Measurements from ENCODE around the gene RHO.
"Not testable (repeated sequence)": the region's sequence is repeated elsewhere in the genome, so short reads cannot be mapped to it uniquely, and the experiment has no call there.

RHO gene

GRCh38 chr3:129536374-129536667 lies 7.9 kb downstream of the RHO start:
- no peak overlapping the region for H3K4me3 ChIP-seq (ENCODE audit: low read depth, low read length)
- no peak for TF ChIP-seq CTCF (IDR thresholded peaks at IDR 0.05; ENCODE audit: borderline replicate concordance, insufficient read depth, low read depth, low read length)

- no peak overlapping the region for H3K4me3 ChIP-seq (ENCODE audit: low read depth, low read length)
- no peak for TF ChIP-seq CTCF (IDR thresholded peaks at IDR 0.05; ENCODE audit: borderline replicate concordance, insufficient read depth, low read depth, low read length)
Measured at GRCh38 chr3:129536804-129537203, 8.4 kb downstream of the RHO start.

DNA sequence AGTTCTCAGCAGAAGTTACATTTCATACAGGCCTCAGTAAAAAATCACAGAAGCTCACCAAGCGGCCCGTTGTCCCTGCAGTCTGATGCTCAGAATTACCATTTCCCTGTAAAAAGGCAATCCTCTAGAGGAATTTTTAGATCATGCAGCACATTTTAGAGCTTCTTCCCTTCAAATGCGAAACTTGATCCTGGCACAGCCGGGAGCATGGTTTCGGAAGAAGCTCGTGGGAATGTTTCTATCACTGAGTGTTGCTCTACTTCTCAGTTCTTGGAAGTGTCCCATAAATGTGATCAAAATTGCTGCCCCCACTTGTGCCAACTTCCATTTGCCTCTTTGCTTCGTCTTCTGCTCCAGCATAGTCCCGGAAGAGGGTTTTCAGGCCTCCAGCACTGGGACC lies 10.8 kb downstream of the RHO start:
- TF ChIP-seq CTCF (IDR thresholded peaks at IDR 0.05; ENCODE audit: borderline replicate concordance, insufficient read depth, low read depth, low read length), result no peak
- H3K4me3 ChIP-seq (ENCODE audit: low read depth, low read length), result no peak overlapping the region

GRCh38 chr3:129540776-129541516 lies 12.5 kb downstream of the RHO start:
- TF ChIP-seq CTCF (IDR thresholded peaks at IDR 0.05; ENCODE audit: borderline replicate concordance, insufficient read depth, low read depth, low read length), result no peak

GRCh38 chr3:129542747-129543146 lies 14.3 kb downstream of the RHO start:
- no peak for TF ChIP-seq CTCF (IDR thresholded peaks at IDR 0.05; ENCODE audit: borderline replicate concordance, insufficient read depth, low read depth, low read length)
- no peak overlapping the region for H3K4me3 ChIP-seq (ENCODE audit: low read depth, low read length)

More at GRCh38 chr3:129540776-129541516, 12.5 kb downstream of the RHO start:
- no peak overlapping the region for H3K4me3 ChIP-seq (ENCODE audit: low read depth, low read length)

GRCh38 chr3:129543156-129543790 lies 14.8 kb downstream of the RHO start, which contains the start of gene H1-8:
TSS of gene H1-8 (plus strand) at chr3:129543175. CDS start at chr3:129543219, 44 bp downstream.
- TF ChIP-seq CTCF (IDR thresholded peaks at IDR 0.05; ENCODE audit: borderline replicate concordance, insufficient read depth, low read depth, low read length), result no peak
- H3K4me3 ChIP-seq (ENCODE audit: low read depth, low read length), result no peak within 1 kb of the TSS

DNA sequence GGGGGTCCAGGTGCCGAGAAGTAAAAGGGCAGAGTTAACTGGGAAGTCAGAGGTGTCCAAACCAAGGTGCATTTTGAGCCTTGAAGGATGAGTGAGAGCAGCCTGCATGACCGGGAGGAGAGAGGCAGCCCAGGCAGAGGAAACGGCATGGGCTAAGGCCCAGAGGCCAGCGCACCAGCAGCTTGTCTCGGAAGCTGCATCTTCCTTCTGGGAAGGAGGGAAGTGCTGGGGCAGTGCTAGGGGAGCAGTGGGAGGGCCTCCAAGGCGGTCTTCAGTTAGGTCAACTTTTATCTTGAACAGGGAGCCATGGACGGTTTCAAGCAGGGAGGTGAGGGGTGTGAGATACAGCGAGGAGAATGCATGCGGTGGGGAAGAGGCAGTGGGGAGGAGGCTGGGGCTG lies 15.6 kb downstream of the RHO start:
- no peak overlapping the region for H3K4me3 ChIP-seq (ENCODE audit: low read depth, low read length)
- no peak for TF ChIP-seq CTCF (IDR thresholded peaks at IDR 0.05; ENCODE audit: borderline replicate concordance, insufficient read depth, low read depth, low read length)

GRCh38 chr3:129545951-129546350 lies 17.5 kb downstream of the RHO start:
- H3K4me3 ChIP-seq (ENCODE audit: low read depth, low read length), result not testable (repeated sequence)

Data from GM12875 (cell line).